HG03439 (cell line): ENCODE results near the gene MC3R.
A peak's percentile ranks its signal among the peaks of the same experiment; 100 is the strongest.
"Not testable (repeated sequence)": the region's sequence is repeated elsewhere in the genome, so short reads cannot be mapped to it uniquely, and the experiment has no call there.

ENCODE experiments used
- ATAC-seq: cut with Tn5 transposase; IDR thresholded peaks from one replicate; pipeline ENCODE4 v1.9.1; 2021; ENCODE audit warnings: mild to moderate bottlenecking, moderate library complexity; ENCODE audit not compliant: unreplicated experiment

The MC3R gene

DNA sequence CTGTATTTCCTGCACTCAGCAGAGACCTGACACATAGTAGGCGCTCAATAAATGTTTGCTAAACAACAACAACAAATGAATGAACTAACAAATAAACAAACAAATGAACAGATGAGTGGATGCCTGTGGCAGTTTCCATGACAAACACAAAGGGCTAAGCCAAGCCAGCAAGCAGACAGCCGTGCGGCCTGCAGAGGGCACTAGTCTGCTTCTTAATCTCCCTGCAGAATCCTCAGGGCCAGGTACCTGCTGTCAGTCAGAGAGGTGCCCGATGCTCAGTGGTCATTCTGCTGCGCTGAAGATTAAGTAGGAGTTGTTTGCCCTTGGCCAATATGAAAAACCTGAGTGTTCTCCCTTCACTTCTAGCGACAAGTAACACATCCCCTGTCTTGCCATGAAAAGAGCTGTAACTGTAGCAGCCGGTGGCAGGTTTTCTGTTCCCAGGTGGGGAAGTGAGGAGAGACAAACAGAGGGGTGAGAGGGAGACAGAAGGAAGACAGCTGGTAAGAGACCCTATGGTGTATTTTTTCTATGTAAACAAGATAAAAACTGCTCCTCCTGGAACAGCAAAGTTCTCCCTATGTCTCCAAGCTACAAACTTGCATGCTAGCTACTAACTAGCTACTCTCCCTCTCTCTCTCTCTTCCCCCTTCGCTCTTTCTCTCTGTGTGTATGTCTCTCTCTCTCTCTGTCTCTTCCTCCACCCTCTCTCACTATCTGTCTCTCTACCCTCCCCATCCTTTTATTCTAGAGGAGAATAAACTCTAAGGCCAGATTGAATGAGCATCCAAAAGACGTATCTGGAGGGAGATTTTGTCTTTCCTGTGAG, at the start of gene MC3R:
MC3R (plus strand) TSS at position 779 of the 829 bp plus-strand sequence. CDS start 112 bp downstream, outside the sequence.
- peak; percentile 63 for ATAC-seq

DNA sequence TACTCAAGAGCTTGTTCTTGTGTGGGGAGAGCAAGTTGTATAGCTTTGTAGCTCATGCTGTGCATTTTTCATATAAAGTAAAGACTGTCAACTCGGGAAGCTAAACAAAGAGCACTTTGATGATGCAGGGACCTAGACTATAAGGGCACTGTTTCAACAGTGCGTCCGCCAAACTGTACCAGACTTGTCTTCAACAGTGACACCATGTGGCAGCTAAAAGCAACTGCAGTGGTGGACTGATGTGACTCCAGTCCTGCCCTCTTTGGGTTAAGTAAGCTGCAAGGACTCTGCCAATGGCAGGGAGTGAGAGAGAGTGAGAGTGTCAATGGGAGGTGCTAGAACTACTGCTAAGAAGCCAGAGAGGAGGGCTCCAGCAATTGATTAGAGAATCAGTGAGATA, 48.1 kb upstream of the MC3R start:
- no peak for ATAC-seq

- no peak for ATAC-seq
Measured at GRCh38 chr20:56202493-56203077, 45.9 kb upstream of the MC3R start.

DNA sequence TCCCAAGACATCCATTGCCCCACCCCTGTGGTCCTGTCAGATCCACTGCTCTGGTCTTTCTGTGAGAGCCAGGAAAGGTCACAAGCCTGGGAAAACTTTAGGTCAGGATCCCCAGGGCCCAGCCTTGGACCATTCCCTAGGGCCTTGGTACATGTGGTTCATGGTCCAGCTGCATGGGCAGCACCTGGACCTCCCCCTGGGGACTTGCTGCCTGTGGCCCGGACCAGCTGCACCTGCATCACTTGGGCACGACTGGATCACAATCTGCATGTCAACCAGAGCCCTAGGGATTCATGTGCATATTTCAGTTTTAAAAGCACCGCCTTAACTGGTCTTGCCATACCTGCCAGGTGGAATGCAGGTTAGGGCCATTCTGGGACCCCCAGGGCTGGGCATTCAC, 44.3 kb upstream of the MC3R start:
- no peak for ATAC-seq

GRCh38 chr20:56205346-56205745, 43.2 kb upstream of the MC3R start:
- ATAC-seq: no peak

GRCh38 chr20:56207656-56208055, 40.9 kb upstream of the MC3R start:
- ATAC-seq: no peak

DNA sequence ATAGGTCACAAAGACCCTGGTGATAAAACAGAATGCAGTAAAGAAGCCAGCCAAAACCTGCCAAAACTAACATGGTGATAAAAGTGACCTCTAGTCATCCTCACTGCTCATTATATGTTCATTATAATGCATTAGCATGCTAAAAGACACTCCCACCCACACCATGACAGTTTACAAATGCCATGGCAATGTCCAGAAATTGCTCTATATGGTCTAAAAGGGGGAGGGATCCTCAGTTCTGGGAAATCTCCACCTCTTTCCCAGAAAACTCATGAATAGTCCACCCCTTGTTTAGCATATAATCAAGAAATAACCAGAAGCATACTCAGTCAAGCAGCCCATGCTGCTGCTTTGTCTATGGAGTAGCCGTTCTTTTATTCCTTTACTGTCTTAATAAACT, 40.4 kb upstream of the MC3R start:
- no peak for ATAC-seq

DNA sequence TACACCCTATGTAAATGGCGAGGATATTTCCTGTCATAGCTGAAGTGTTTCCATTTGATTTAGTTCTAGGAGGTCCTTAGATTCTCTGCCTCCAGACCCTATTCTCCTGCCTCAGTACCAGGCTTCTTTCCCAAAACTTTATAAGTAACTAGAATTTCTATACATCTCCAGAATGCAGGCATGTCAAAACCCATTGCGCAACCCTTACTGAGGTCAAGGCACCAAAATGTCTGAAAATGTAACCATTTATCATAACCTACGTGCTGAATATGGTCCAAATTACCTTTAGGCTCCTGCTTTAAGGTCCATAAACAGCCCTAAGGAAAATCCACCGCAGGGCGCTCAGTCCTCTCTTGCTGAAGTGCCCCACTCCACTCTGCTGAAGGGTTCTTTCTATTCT, 37.5 kb upstream of the MC3R start:
- no peak for ATAC-seq

GRCh38 chr20:56212091-56212490, 36.4 kb upstream of the MC3R start:
- ATAC-seq: no peak

- no peak for ATAC-seq
Measured at GRCh38 chr20:56213321-56213720, 35.2 kb upstream of the MC3R start.

- no peak for ATAC-seq
Measured at GRCh38 chr20:56215115-56215514, 33.4 kb upstream of the MC3R start.

DNA sequence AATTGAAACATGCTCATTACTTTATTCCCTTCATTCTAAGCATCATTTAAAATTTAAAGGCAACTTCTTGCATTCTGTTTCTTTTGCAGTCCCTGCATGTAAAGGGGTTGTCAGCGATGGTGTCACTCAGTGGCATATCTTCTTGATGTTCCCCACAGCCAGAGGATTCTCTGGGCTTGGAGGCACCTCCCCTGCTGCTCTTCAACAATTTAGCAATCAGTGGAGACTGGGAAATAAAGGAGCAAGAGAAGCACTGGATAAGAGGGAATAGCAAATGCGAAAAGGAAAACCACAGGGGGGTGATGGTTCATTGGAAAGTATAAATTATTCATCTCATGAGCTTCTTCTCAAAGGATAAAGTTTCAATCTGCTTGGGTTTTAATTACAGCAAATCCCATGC, 30.7 kb upstream of the MC3R start:
- ATAC-seq: no peak

- not testable (repeated sequence) for ATAC-seq
Measured at GRCh38 chr20:56221186-56221585, 27.3 kb upstream of the MC3R start.

- ATAC-seq: no peak
Measured at GRCh38 chr20:56222201-56222600, 26.3 kb upstream of the MC3R start.

DNA sequence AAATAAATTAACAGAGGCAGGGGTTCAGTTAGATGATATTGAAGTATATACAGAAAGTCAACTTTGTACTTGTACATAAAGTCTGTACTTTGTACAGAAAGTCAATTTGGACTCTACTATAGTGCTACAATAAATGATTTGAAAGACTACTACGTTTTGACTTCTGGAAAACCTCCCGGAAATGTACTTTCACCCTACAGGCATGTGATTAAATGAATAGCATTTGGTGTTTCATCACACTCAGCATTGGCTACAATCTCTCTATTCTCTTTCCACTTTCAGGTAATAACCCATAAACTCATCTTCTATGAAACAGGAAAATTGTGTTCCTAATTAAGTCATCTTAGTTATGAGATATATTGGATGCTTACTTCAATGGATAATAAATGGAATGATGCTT, 25.6 kb upstream of the MC3R start:
- no peak for ATAC-seq

GRCh38 chr20:56223352-56223751, 25.2 kb upstream of the MC3R start:
- ATAC-seq: no peak

GRCh38 chr20:56228021-56228420, 20.5 kb upstream of the MC3R start:
- ATAC-seq: no peak

DNA sequence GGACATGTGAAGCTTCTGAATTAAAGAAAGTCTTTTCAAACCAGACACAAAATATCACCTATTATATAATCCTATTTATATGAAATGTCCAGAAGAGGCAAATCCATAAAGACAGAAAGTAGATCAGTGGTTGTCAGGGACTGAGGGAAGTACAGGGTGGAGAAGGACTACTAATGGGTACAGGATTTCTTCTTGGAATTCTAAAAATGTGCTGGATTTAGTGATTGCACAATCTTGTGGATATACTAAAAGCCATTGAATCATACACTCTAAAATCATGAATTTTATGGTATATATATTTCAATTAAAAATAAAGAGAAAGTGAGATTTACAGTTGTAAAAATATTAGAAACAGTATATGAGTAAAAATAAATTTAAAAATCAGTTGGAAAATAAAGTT, 18.7 kb upstream of the MC3R start:
- no peak for ATAC-seq

DNA sequence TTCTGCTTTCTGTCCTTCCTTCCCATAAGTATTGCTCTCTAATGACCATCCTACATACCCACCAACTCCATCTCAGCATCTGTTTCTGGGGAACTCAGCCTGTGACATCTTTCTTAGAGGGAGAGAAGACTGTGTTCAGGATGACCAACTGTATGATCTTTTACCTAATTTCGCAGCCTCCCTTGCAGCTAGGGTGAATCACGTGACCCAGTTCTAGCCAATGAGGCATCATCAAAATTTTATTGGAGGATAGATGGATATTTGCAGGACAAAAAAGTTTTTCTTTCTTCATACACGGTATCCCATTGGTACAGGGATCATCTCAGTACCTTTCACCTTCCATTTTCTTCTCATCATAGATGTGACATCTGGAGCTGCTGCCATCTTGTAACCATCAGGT, 14.4 kb upstream of the MC3R start:
- no peak for ATAC-seq

DNA sequence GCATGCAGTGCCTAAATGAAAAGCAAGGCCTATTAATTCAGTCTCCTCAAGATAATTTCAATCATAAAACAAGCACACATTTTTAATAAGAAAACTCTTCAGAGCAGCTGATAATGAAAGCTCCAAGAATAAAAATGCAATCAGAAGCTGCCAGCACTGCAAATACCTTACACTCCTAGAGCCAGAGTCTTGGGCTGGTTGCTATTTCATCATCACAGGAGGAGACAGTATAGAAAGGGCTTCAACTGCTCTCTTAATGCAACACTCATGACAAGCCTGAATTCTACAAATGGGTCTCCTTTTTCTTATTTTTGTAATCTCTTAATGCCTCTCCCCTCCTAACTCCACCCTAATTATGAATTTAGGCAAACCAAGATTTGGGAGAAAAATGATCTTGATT, 11.2 kb upstream of the MC3R start:
- no peak for ATAC-seq

GRCh38 chr20:56244259-56244658, 4.3 kb upstream of the MC3R start:
- ATAC-seq: no peak

GRCh38 chr20:56245761-56246160, 2.8 kb upstream of the MC3R start:
- no peak for ATAC-seq
